Uterus (tissue), 4 donors: Measurements from ENCODE around the gene GPR22. TPM values are rescaled to one million over a fixed set of nuclear protein-coding genes. Genes with fewer than 3 reads are reported as not detected.

Experiments used
- DNase-seq, 2 donors: peaks; one replicate each; pipeline ENCODE4 v3.0.0-alpha.2; 2019 to 2020
- H3K27ac ChIP-seq, 2 donors: fragments of 200-600 bp; sonication (generic); 1 replicate in 1 of 2; 2 replicates in 1 of 2; pipeline ENCODE4 v1.5.1; 2016 to 2018
- H3K27me3 ChIP-seq, 2 donors: fragments of 200-600 bp; sonication (generic); one replicate each; pipeline ENCODE4 v1.5.1; 2018 to 2019; ENCODE audit warnings: control low read depth in 1 of 2
- H3K36me3 ChIP-seq, 2 donors: fragments of 200-600 bp; sonication (generic); one replicate each; pipeline ENCODE4 v1.5.1; 2019; ENCODE audit warnings: control low read depth in 1 of 2
- H3K4me1 ChIP-seq, 2 donors: fragments of 200-600 bp; sonication (generic); one replicate each; pipeline ENCODE4 v1.5.1; 2018 to 2019; ENCODE audit warnings: control low read depth in 1 of 2
- H3K4me3 ChIP-seq, 2 donors: fragments of 200-600 bp; sonication (generic); 1 replicate in 1 of 2; 2 replicates in 1 of 2; pipeline ENCODE4 v1.5.1; 2018 to 2019; ENCODE audit warnings: mild to moderate bottlenecking in 1 of 2
- H3K9me3 ChIP-seq, 2 donors: fragments of 200-600 bp; sonication (generic); one replicate each; pipeline ENCODE4 v1.5.1; 2019; ENCODE audit warnings: control low read depth in 1 of 2
- CTCF ChIP-seq, 4 experiments: fragments of 200-600 bp in 2 of 4; fragments of 450-650 bp in 2 of 4; sonication (generic) in 2 of 4; IDR thresholded peaks; one replicate each; pipeline ENCODE4 v1.5.1; 2016 to 2019; ENCODE audit warnings: antibody characterized with exemption in 4 of 4, mild to moderate bottlenecking in 2 of 4, moderate library complexity in 1 of 4
- POLR2A ChIP-seq, 2 donors: fragments of 450-650 bp; IDR thresholded peaks; one replicate each; pipeline ENCODE4 v1.6.1; 2016; ENCODE audit warnings: antibody characterized with exemption in 2 of 2, mild to moderate bottlenecking in 1 of 2, moderate library complexity in 1 of 2
- intact Hi-C: fragments of 100-400 bp; cut with DNase I; formaldehyde crosslinking; loops from one replicate; pipeline ENCODE4 v1.15.1; 2023; ENCODE audit warnings: low total_unique reads
- total RNA-seq, 4 donors: library from RNA; depleted of rRNA in 3 of 4; stranded (reverse); fragments of >200 nt in 3 of 4; gene quantifications; one replicate each; pipeline versions ENCODE4 v1.1.0 to v1.2.4, GENCODE V29; 2014 to 2023
- donor health status: DM: yes; HTN: yes; CAD: no.

The GPR22 gene
- total RNA-seq, 4 donors from 2014 or later: 0.48 to 26.1 (median 1.1) TPM; not detected in 1

- no peaks in the 10 kb centered on the region for H3K4me1 ChIP-seq
- no peak overlapping the region for H3K27ac ChIP-seq
- H3K9me3 ChIP-seq: no peaks in the 10 kb centered on the region
- H3K27me3 ChIP-seq: no peaks in the 10 kb centered on the region
- no peaks in the 10 kb centered on the region for H3K36me3 ChIP-seq
- intact Hi-C loops: loop anchor here (10.0 kb wide), 1 partner anchor 260 kb away; no protein-coding TSS in a partner anchor
- no peak for TF ChIP-seq CTCF (IDR thresholded peaks at IDR 0.05)
- H3K4me3 ChIP-seq: no peak overlapping the region
- no peak for DNase-seq
Observed at GRCh38 chr7:107464666-107465226, 5.1 kb upstream of the GPR22 start.

- Histone ChIP-seq H3K4me1 (peaks cover 0 to 9% of the 10 kb centered on the region in 2 donors), H3K4me3 (no peak overlapping the region), H3K9me3 (no peaks in the 10 kb centered on the region), H3K36me3 (no peaks in the 10 kb centered on the region), H3K27me3 (no peaks in the 10 kb centered on the region), H3K27ac (no peak overlapping the region)
- DNase-seq: no peak
- intact Hi-C loops: loop anchor here (10.0 kb wide), 1 partner anchor 257 kb away; no protein-coding TSS in a partner anchor
- TF ChIP-seq POLR2A (IDR thresholded peaks at IDR 0.05) (no peak), CTCF (IDR thresholded peaks at IDR 0.05) (no peak)
Observed at GRCh38 chr7:107467972-107468371, 1.9 kb upstream of the GPR22 start.

DNA sequence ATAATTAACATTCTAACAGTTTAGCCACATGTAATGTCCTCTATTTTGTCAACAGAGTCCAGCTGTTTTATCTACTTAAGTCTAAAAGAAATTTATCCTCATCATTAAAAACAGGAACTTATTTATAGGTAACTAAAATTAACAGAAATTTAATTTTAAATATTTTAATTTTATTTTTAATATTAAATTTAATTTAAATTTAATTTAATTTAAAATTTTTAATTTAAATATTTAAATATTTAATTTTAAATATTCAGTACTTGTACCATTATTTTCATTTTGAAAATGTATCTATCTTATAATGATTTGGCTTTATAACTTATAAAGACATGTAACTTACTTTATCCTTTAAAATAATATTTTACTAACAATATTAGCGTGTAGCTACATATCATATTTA, 1.0 kb upstream of the GPR22 start:
- H3K27ac ChIP-seq: no peak overlapping the region
- H3K4me1 ChIP-seq: peaks cover 0 to 9% of the 10 kb centered on the region in 2 donors
- TF ChIP-seq POLR2A (IDR thresholded peaks at IDR 0.05) (no peak), CTCF (IDR thresholded peaks at IDR 0.05) (no peak)
- no peaks in the 10 kb centered on the region for H3K36me3 ChIP-seq
- intact Hi-C loops: loop anchor here (10.0 kb wide), 1 partner anchor 256 kb away; no protein-coding TSS in a partner anchor
- no peak overlapping the region for H3K4me3 ChIP-seq
- no peaks in the 10 kb centered on the region for H3K9me3 ChIP-seq
- no peak for DNase-seq
- H3K27me3 ChIP-seq: no peaks in the 10 kb centered on the region

DNA sequence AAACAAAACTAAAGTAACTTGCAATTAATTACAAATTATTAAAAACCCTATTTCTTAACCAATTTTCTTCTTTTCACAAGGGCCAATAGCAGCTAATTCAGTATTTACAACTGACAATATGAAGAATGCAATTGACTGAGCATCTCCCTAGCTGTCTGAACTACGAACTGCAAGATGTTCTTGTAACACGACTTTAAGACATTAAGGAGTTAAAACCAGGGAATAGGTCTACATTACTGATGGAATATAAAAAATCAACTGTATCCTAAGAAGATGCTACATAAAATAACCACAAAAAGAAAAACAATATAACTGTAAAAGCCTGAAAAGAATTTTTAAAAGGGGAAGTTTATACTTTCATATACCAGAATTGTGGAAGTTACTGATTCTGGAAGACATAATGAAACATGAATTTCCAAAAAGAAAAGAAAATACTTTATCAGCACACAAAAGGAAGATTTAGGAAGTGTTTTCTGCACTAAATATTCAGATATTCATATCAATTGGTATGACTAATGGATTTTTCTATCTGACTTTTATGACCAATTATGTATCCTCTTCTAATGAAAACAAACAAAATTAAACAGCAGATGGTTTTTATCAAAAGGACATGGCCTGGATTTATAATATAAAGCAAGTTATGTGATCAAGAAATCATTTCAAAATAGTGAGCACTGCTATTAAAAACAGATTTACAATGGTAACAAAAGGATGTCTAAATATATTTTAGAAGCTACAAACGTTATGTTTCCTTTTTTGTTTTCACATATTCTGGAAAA, 1.6 kb downstream of the GPR22 start:
- TF ChIP-seq POLR2A (IDR thresholded peaks at IDR 0.05) (no peak), CTCF (IDR thresholded peaks at IDR 0.05) (peak in 1 of 4 experiments; percentile 6)
- Histone ChIP-seq H3K36me3 (no peaks in the 10 kb centered on the region), H3K27ac (peak overlapping the region in 1 of 2 donors; percentile 40), H3K9me3 (no peaks in the 10 kb centered on the region), H3K27me3 (no peaks in the 10 kb centered on the region), H3K4me3 (no peak overlapping the region), H3K4me1 (peaks cover 0 to 9% of the 10 kb centered on the region in 2 donors)
- intact Hi-C loops: no loop called here
- no peak for DNase-seq

DNA sequence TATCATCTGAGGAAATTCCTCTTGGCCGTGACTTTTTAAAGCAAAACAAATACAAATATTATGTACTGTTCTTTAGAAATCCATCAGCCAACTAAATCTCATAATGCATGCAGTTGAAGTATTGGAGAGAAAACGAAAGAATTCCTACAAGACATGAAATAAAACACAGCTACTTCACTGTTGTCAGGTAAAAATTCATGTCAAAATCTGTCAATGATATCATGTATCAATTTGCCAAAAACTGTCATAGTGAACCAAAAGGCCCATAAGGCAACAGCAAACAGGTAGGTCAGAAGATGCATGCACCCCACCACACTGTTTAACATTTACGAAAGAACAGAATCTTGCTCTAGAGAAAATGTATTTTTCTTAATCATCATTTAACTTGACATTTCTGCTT, 2.3 kb downstream of the GPR22 start:
- no peak overlapping the region for H3K4me3 ChIP-seq
- H3K4me1 ChIP-seq: peaks cover 0 to 9% of the 10 kb centered on the region in 2 donors
- TF ChIP-seq CTCF (IDR thresholded peaks at IDR 0.05) (no peak), POLR2A (IDR thresholded peaks at IDR 0.05) (no peak)
- H3K9me3 ChIP-seq: no peaks in the 10 kb centered on the region
- no peaks in the 10 kb centered on the region for H3K27me3 ChIP-seq
- intact Hi-C loops: no loop called here
- no peaks in the 10 kb centered on the region for H3K36me3 ChIP-seq
- peak overlapping the region in 1 of 2 donors; percentile 40 for H3K27ac ChIP-seq
- no peak for DNase-seq
